SU-DHL-6 (cell line): ENCODE measurements around the gene SLC25A6.
"Not testable (repeated sequence)": the region's sequence is repeated elsewhere in the genome, so short reads cannot be mapped to it uniquely, and the experiment has no call there.

Source experiments
- H2AFZ ChIP-seq: fragments of 200-600 bp; sonication (generic); 2 replicates; pipeline ENCODE4 v1.6.1; 2014; ENCODE audit warnings: low read depth, mild to moderate bottlenecking, moderate library complexity, mixed read lengths, antibody characterized with exemption, low read length; ENCODE audit not compliant: severe bottlenecking
- H3F3A ChIP-seq: fragments of 200-600 bp; shearing (Covaris generic); 2 replicates; pipeline ENCODE4 v1.6.0; 2016; ENCODE audit warnings: antibody characterized with exemption, mild to moderate bottlenecking; ENCODE audit not compliant: insufficient read depth
- H3K27ac ChIP-seq: fragments of 200-600 bp; sonication (generic); 2 replicates; pipeline ENCODE4 v1.5.1; 2016; ENCODE audit warnings: low read depth, mild to moderate bottlenecking, low read length, moderate library complexity, mixed read lengths
- H3K27me3 ChIP-seq: fragments of 200-600 bp; sonication (generic), shearing (Covaris generic); 2 replicates; pipeline ENCODE4 v1.6.0; 2014; ENCODE audit warnings: mild to moderate bottlenecking, low read length
- H3K36me3 ChIP-seq: fragments of 200-600 bp; sonication (generic); 2 replicates; pipeline ENCODE4 v1.6.1; 2014; ENCODE audit warnings: mild to moderate bottlenecking, low read length, mixed read lengths
- H3K4me2 ChIP-seq: fragments of 300-600, 200-600 bp; shearing (Covaris generic), sonication (generic); 2 replicates; pipeline ENCODE4 v1.6.0; 2014; ENCODE audit warnings: low read length, low read depth, mild to moderate bottlenecking; ENCODE audit not compliant: poor library complexity, severe bottlenecking
- H3K4me3 ChIP-seq: fragments of 200-600 bp; sonication (generic); 2 replicates; pipeline ENCODE4 v1.5.1; 2014; ENCODE audit warnings: antibody characterized with exemption, low read length, mild to moderate bottlenecking, mixed read lengths; ENCODE audit not compliant: insufficient read depth, poor library complexity, severe bottlenecking
- H3K79me2 ChIP-seq: fragments of 200-600 bp; sonication (generic); 2 replicates; pipeline ENCODE4 v1.6.1; 2014; ENCODE audit warnings: mild to moderate bottlenecking, low read length, moderate library complexity; ENCODE audit not compliant: insufficient read depth
- H3K9ac ChIP-seq: fragments of 200-600 bp; sonication (generic); 2 replicates; pipeline ENCODE4 v1.7.0; 2014; ENCODE audit warnings: mild to moderate bottlenecking, low read length
- H3K9me2 ChIP-seq: fragments of 200-600 bp; sonication (generic); replicated peaks from 2 replicates; pipeline ENCODE4 v1.6.1; 2014; ENCODE audit warnings: low read length; ENCODE audit not compliant: insufficient read depth
- H3K9me3 ChIP-seq: fragments of 200-600 bp; sonication (generic); 2 replicates; pipeline ENCODE4 v1.6.1; 2014; ENCODE audit warnings: low read length, mixed read lengths; ENCODE audit not compliant: insufficient read depth
- H4K20me1 ChIP-seq: fragments of 200-600 bp; sonication (generic); 2 replicates; pipeline ENCODE4 v1.6.1; 2014; ENCODE audit warnings: low read depth, mild to moderate bottlenecking, antibody characterized with exemption, low read length, moderate library complexity, mixed read lengths
- EZH2phosphoT487 ChIP-seq: fragments of 200-600 bp; sonication (generic), shearing (Covaris generic); conservative IDR thresholded peaks from 2 replicates; pipeline ENCODE4 v1.6.1; 2018; ENCODE audit warnings: mild to moderate bottlenecking, antibody characterized with exemption, low read length, moderate library complexity, mixed read lengths
- TF ChIP-seq, protein P1 (sequence below): fragments of 200-600 bp; sonication (generic); IDR thresholded peaks from one replicate; pipeline ENCODE4 v1.5.1; 2017; ENCODE audit warnings: antibody characterized with exemption, mild to moderate bottlenecking, low read length, moderate library complexity; ENCODE audit not compliant: insufficient read depth, poor library complexity, severe bottlenecking

SLC25A6 gene

DNA sequence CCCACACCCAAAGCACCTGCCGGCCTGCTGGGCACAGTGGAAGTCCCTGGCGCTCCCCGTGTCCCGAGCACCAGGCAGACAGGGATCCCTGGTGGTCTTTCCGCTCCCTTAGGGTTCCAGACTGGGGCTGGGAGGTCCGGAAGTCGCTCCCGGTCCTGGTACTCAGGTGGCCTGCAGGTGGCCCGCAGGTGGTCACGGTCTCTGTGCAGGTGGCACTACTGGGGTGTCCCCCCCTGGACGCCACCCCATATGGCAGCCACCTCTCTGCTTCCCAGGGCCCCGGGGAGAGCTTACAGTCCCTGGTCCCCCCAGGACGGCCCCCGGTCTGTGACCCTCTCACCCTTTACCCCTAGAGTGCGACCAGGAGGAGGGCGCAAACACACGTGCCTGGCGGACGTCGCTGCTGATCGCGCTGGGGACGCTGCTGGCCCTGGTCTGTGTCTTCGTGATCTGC is 13.6 kb downstream of the SLC25A6 start:
- H3K36me3 ChIP-seq: no peaks in the 10 kb centered on the region
- H3F3A ChIP-seq: peaks cover 3% of the 10 kb centered on the region; the same call in 1 of the 2 replicates
- no peak overlapping the region for H3K9ac ChIP-seq
- no peaks in the 10 kb centered on the region for H3K79me2 ChIP-seq
- no peak overlapping the region for H2AFZ ChIP-seq
- no peaks in the 10 kb centered on the region for H4K20me1 ChIP-seq
- H3K9me2 ChIP-seq: no peaks in the 10 kb centered on the region
- H3K27ac ChIP-seq: no peak overlapping the region
- H3K9me3 ChIP-seq: no peaks in the 10 kb centered on the region
- H3K27me3 ChIP-seq: no peaks in the 10 kb centered on the region
- no peak overlapping the region for H3K4me3 ChIP-seq
- TF ChIP-seq, protein P1, sequence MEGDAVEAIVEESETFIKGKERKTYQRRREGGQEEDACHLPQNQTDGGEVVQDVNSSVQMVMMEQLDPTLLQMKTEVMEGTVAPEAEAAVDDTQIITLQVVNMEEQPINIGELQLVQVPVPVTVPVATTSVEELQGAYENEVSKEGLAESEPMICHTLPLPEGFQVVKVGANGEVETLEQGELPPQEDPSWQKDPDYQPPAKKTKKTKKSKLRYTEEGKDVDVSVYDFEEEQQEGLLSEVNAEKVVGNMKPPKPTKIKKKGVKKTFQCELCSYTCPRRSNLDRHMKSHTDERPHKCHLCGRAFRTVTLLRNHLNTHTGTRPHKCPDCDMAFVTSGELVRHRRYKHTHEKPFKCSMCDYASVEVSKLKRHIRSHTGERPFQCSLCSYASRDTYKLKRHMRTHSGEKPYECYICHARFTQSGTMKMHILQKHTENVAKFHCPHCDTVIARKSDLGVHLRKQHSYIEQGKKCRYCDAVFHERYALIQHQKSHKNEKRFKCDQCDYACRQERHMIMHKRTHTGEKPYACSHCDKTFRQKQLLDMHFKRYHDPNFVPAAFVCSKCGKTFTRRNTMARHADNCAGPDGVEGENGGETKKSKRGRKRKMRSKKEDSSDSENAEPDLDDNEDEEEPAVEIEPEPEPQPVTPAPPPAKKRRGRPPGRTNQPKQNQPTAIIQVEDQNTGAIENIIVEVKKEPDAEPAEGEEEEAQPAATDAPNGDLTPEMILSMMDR: no peak
- TF ChIP-seq EZH2phosphoT487: no peak
- H3K4me2 ChIP-seq: no peak overlapping the region

DNA sequence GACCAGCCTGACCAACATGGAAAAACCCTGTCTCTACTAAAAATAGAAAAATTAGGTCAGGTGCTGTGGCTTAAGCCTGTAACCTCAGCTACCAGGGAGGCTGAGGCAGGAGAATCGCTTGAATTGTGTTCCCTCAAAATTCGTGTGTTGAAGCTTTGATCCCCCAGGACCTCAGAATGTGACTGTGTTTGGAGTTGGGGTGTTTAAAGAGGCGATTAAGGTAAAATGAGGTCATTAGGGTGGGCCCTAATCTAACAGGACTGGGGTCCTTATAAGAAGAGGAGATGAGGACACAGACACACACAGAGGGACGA is 23.6 kb downstream of the SLC25A6 start:
- H3K9me3 ChIP-seq: no peaks in the 10 kb centered on the region
- H4K20me1 ChIP-seq: no peaks in the 10 kb centered on the region
- H2AFZ ChIP-seq: no peak overlapping the region
- H3K79me2 ChIP-seq: no peaks in the 10 kb centered on the region
- no peaks in the 10 kb centered on the region for H3K27me3 ChIP-seq
- no peak overlapping the region for H3K4me2 ChIP-seq
- no peak for TF ChIP-seq EZH2phosphoT487
- TF ChIP-seq, protein P1: no peak
- H3K9ac ChIP-seq: no peak overlapping the region
- H3K27ac ChIP-seq: no peak overlapping the region
- no peaks in the 10 kb centered on the region for H3F3A ChIP-seq
- no peaks in the 10 kb centered on the region for H3K36me3 ChIP-seq
- H3K9me2 ChIP-seq: no peaks in the 10 kb centered on the region
- no peak overlapping the region for H3K4me3 ChIP-seq

DNA sequence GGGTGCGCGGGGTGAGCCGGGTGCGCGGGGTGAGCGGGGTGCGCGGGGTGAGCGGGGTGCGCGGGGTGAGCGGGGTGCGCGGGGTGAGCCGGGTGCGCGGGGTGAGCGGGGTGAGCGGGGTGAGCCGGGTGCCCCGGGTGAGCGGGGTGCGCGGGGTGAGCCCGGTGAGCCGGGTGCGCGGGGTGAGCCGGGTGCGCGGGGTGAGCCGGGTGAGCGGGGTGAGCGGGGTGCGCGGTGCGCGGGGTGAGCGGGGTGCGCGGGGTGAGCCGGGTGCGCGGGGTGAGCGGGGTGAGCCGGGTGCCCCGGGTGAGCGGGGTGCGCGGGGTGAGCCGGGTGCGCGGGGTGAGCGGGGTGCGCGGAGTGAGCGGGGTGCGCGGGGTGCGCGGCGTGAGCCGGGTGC is 25.6 kb downstream of the SLC25A6 start:
- H3K27ac ChIP-seq, H3K79me2 ChIP-seq, H3K9me3 ChIP-seq, H2AFZ ChIP-seq, H3K4me2 ChIP-seq, H3K36me3 ChIP-seq, H3F3A ChIP-seq, H3K9me2 ChIP-seq, H4K20me1 ChIP-seq, H3K4me3 ChIP-seq, H3K9ac ChIP-seq, H3K27me3 ChIP-seq: not testable (repeated sequence)

DNA sequence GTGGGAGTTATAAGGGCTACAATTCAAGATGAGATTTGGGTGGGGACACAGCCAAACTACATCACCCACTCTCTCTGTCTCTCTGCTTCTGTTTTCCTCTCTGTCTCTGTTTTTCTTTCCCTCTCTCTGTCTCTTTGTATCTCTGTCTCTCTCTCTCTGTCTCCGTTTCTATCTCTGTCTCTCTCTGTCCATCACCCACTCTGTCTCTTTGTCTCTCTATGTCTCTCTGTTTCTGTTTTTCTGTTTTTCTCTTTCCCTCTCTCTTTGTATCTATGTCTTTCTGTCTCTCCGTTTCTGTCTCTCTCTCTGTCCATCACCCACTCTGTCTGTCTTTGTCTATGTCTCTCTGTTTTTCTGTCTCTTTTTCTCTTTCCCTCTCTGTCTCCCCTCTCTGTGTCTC is 30.0 kb downstream of the SLC25A6 start:
- TF ChIP-seq EZH2phosphoT487: no peak
- TF ChIP-seq, protein P1: no peak
- Histone ChIP-seq H3K4me2 (no peak overlapping the region), H3K9me2 (no peaks in the 10 kb centered on the region), H3K9ac (no peak overlapping the region), H3K9me3 (no peaks in the 10 kb centered on the region), H3K27me3 (no peaks in the 10 kb centered on the region), H3F3A (no peaks in the 10 kb centered on the region), H3K27ac (no peak overlapping the region), H3K79me2 (no peaks in the 10 kb centered on the region), H3K36me3 (no peaks in the 10 kb centered on the region), H3K4me3 (no peak overlapping the region), H2AFZ (no peak overlapping the region), H4K20me1 (no peaks in the 10 kb centered on the region)
